GM18498 (cell line): ENCODE measurements around the gene GOLGA6L24.
"Not testable (repeated sequence)": the region's sequence is repeated elsewhere in the genome, so short reads cannot be mapped to it uniquely, and the experiment has no call there.

ENCODE experiments used
- ATAC-seq: cut with Tn5 transposase; IDR thresholded peaks from one replicate; pipeline ENCODE4 v1.9.1; 2021; ENCODE audit warnings: mild to moderate bottlenecking, moderate library complexity; ENCODE audit not compliant: unreplicated experiment

GOLGA6L24 gene

GRCh38 chr15:28357984-28358383 is at the start of gene GOLGA6L24:
GOLGA6L24 (minus strand) TSS chr15:28358084; CDS start chr15:28358023, 61 bp downstream.
- not testable (repeated sequence) for ATAC-seq

GRCh38 chr15:28402774-28403435 is 45.0 kb upstream of the GOLGA6L24 start:
- ATAC-seq, result not testable (repeated sequence)

GRCh38 chr15:28396022-28396421 is 38.1 kb upstream of the GOLGA6L24 start:
- ATAC-seq, result not testable (repeated sequence)

GRCh38 chr15:28380053-28380452 is 22.2 kb upstream of the GOLGA6L24 start:
- ATAC-seq, result not testable (repeated sequence)

GRCh38 chr15:28378364-28378763 is 20.5 kb upstream of the GOLGA6L24 start, which contains the start of gene GOLGA8F:
GOLGA8F (plus strand) TSS chr15:28378664; CDS start chr15:28378762, 98 bp downstream.
- ATAC-seq, result not testable (repeated sequence)

- ATAC-seq, result not testable (repeated sequence)
Measured at GRCh38 chr15:28365502-28365901, 7.6 kb upstream of the GOLGA6L24 start.

GRCh38 chr15:28322129-28322588 is 35.7 kb downstream of the GOLGA6L24 start, which contains the start of gene HERC2:
HERC2 (minus strand) TSS chr15:28322179; CDS start chr15:28321433, 746 bp downstream.
- not testable (repeated sequence) for ATAC-seq

GRCh38 chr15:28321358-28322078 is 36.4 kb downstream of the GOLGA6L24 start:
- not testable (repeated sequence) for ATAC-seq

- not testable (repeated sequence) for ATAC-seq
Measured at GRCh38 chr15:28319725-28320124, 38.2 kb downstream of the GOLGA6L24 start.

GRCh38 chr15:28318828-28319227 is 39.1 kb downstream of the GOLGA6L24 start:
- ATAC-seq, result not testable (repeated sequence)

GRCh38 chr15:28318122-28318521 is 39.8 kb downstream of the GOLGA6L24 start:
- not testable (repeated sequence) for ATAC-seq

GRCh38 chr15:28316958-28317357 is 40.9 kb downstream of the GOLGA6L24 start:
- ATAC-seq, result not testable (repeated sequence)

GRCh38 chr15:28310454-28310853 is 47.4 kb downstream of the GOLGA6L24 start:
- not testable (repeated sequence) for ATAC-seq

GRCh38 chr15:28308718-28309117 is 49.2 kb downstream of the GOLGA6L24 start:
- not testable (repeated sequence) for ATAC-seq
